Aorta (tissue), 5 donors: Measurements from ENCODE around the gene JPH3. TPM values are rescaled to one million over a fixed set of nuclear protein-coding genes. Genes with fewer than 3 reads are reported as not detected.

ENCODE experiments used
- ATAC-seq: fragments of 200-7000 bp; cut with Tn5 transposase; one replicate; pipeline ENCODE4 v1.9.1; 2022; ENCODE audit warnings: moderate library complexity; ENCODE audit not compliant: low FRiP score
- DNase-seq, 2 donors: peaks; one replicate each; pipeline ENCODE4 v3.0.0-alpha.2; 2020
- H3K27ac ChIP-seq, 2 donors: one replicate each; pipeline ENCODE4 v1.5.1; 2013; ENCODE audit warnings: low read length in 2 of 2, mild to moderate bottlenecking in 2 of 2, moderate library complexity in 2 of 2, control low read depth in 1 of 2, inconsistent platforms in 1 of 2, low read depth in 1 of 2
- H3K27me3 ChIP-seq, 2 donors: one replicate each; pipeline ENCODE4 v1.6.1; 2013; ENCODE audit warnings: control low read depth in 1 of 2, low read length in 1 of 2, mild to moderate bottlenecking in 1 of 2, moderate library complexity in 1 of 2; ENCODE audit not compliant: insufficient read depth in 2 of 2, control insufficient read depth in 1 of 2
- H3K36me3 ChIP-seq, 2 donors: one replicate each; pipeline ENCODE4 v1.6.1; 2013; ENCODE audit warnings: control low read depth in 1 of 2, low read length in 1 of 2, mild to moderate bottlenecking in 1 of 2; ENCODE audit not compliant: insufficient read depth in 2 of 2, control insufficient read depth in 1 of 2
- H3K4me1 ChIP-seq, 2 donors: one replicate each; pipeline ENCODE4 v1.6.1; 2013; ENCODE audit warnings: low read length in 2 of 2, control low read depth in 1 of 2, mild to moderate bottlenecking in 1 of 2, moderate library complexity in 1 of 2; ENCODE audit not compliant: insufficient read depth in 2 of 2, control insufficient read depth in 1 of 2
- H3K4me3 ChIP-seq, 2 donors: one replicate each; pipeline ENCODE4 v1.5.1; 2013; ENCODE audit warnings: low read length in 2 of 2, control low read depth in 1 of 2, mild to moderate bottlenecking in 1 of 2
- H3K9me3 ChIP-seq: one replicate; pipeline ENCODE4 v1.6.1; 2013; ENCODE audit warnings: mild to moderate bottlenecking, low read length; ENCODE audit not compliant: control insufficient read depth
- WGBS, 2 donors: extraction: QIAGEN DNeasy Blood & Tissue Kit; methylation state at CpG; one replicate each; pipeline ENCODE4 v1.1.7; 2013; 5-methylcytosine and 5-hydroxymethylcytosine counted together
- intact Hi-C, 2 donors: fragments of 100-400 bp; cut with DNase I; formaldehyde crosslinking; loops; one replicate each; pipeline versions ENCODE4 v1.14.2 to v1.15.0; 2022
- polyA plus RNA-seq, 2 donors: library from polyadenylated mRNA; stranded (reverse); fragments of 200-250 nt; gene quantifications; one replicate each; pipeline ENCODE4 v1.2.3, GENCODE V29; 2013
- total RNA-seq, 2 donors: library from RNA; stranded (reverse); fragmentation: NEBNext Ultra II Directional; extraction: Animal tissue kit (Norgen Biotek cat#: 25700); gene quantifications; one replicate each; pipeline ENCODE4 v1.2.1, GENCODE V29; 2021
- donor health status: healthy with polysubstance abuse.
- donor health status: Bipolar disorder and iron deficiency.
- donor health status: DM: no; HTN: no; CAD: no.
- donor health status: DM: no; HTN: no; CAD: no.
- donor health status: DM: yes; HTN: yes; CAD: no.

The JPH3 gene
- total and polyA plus RNA-seq, 4 donors: 0.21 to 0.26 TPM; not detected in 2

DNA sequence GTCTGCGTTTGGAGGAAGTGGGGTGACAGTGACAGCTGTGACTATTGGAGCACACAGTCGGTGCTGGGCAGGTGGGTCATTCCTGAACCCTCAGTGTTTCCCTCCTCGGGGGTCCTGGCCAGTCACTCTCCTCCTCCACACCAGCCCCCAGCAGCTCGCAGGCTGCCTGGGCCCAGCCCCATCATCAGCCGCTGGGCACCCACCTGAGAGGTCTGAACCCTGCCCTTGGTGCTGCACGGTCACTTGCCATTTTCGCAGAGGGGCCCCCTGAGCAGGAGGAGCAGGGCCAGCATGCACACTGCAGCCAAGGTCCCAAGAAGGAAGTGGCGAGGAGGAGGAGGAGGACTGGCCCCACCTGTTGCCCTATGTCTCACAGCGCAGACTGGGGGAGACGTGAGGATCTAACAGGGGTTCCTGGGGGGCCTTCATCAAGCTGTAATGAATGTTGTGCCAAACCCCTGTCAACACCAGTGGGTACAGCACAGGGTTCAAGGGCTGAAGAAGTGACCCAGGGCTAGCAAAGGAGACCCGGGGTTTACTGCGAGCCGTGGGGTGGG lies 23.0 kb downstream of the JPH3 start:
- H3K9me3 ChIP-seq: peaks cover 2% of the 10 kb centered on the region
- no peak overlapping the region for H3K27ac ChIP-seq
- 75 to 79% methylated on average over 13 of the region's 13 CpGs for WGBS, 2 donors
- DNase-seq: no peak
- H3K4me3 ChIP-seq: no peak overlapping the region
- no peaks in the 10 kb centered on the region for H3K4me1 ChIP-seq
- intact Hi-C loops: no loop called here
- no peaks in the 10 kb centered on the region for H3K27me3 ChIP-seq
- H3K36me3 ChIP-seq: no peaks in the 10 kb centered on the region
- no peak for ATAC-seq

DNA sequence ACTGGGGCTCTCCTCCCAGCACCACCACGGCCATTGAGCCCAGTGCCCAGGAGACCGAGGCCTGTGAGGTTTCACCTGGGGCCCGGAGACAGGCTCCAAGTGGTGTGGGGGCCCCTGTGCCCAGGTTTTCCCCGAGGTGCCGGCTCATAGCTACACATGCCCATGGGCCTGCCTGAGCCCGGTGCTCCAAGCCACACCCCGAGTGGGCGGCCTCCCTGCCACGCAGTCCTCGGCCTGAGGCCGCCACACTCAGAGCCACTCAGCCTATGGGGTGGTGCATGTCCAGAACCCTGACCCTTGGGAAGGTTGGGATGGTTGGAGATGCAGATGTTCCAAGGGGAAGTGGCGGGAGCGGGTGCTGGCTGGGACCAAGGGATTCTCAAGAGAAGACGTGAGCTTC lies 24.1 kb downstream of the JPH3 start:
- Histone ChIP-seq H3K4me1 (no peaks in the 10 kb centered on the region), H3K27ac (no peak overlapping the region), H3K9me3 (peaks cover 2% of the 10 kb centered on the region), H3K4me3 (no peak overlapping the region), H3K27me3 (no peaks in the 10 kb centered on the region), H3K36me3 (no peaks in the 10 kb centered on the region)
- WGBS, 2 donors: 78 to 79% methylated on average over 14 of the region's 14 CpGs
- intact Hi-C loops: no loop called here
- ATAC-seq: no peak
- DNase-seq: no peak

DNA sequence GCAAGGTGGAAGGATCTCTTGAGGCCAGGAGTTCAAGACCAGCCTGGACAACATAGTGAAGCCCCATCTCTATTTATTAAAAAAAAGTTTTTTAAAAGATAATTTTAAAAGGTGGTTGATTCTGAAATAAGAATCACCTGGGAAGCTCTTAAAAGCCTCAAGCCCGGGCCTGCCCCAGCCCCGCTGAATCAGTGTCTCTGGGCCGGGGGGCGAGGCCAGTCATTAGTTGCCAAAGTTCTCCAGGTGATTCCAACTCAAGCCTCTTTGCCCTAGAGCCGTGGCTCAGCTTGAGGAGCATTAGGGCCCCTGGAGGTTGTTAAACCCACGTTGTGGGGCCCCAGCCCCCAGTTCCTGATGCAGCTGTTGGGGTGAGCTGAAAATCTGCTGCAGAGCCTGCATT lies 24.6 kb downstream of the JPH3 start:
- Histone ChIP-seq H3K4me1 (no peaks in the 10 kb centered on the region), H3K36me3 (no peaks in the 10 kb centered on the region), H3K27me3 (no peaks in the 10 kb centered on the region), H3K27ac (no peak overlapping the region), H3K9me3 (peaks cover 2% of the 10 kb centered on the region), H3K4me3 (no peak overlapping the region)
- intact Hi-C loops: no loop called here
- 68 to 73% methylated on average over 6 of the region's 6 CpGs for WGBS, 2 donors
- ATAC-seq (no peak), DNase-seq (no peak)

DNA sequence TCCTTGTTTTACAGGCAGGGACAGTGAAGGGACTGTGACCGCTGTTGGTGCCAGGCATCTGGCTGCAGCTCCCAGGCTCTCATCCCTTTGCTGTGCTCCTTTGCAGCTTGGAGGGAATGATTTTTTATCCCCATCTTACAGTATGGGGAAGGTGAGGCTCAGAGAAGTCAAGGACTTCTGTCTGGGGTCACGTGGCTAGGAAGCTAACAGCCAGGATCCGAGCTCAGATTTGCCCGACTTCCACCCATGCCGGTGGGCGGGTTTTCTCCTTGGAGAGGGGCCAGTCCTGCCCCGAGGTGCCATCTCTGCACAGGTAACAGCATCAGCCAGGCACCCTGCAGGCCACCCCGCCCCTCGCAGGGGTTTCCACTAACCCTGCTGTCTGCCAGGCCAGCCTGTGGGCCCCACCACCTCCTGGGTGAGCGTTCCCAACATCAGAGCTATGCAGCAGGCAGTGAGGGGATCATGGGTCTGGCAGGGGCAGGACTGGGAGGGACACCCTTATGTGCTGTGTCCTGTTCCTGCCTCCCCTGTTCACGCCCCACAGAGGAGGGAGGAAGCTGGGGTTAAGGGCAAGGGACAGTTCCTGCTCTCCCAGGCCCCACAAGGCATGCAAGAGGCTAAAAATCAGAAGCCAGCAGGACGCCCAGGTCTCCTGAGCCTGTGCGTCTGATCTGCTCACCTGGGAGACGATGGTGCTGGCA lies 25.4 kb downstream of the JPH3 start:
- intact Hi-C loops: no loop called here
- H3K27ac ChIP-seq: no peak overlapping the region
- 68 to 71% methylated on average over 13 to 14 of the region's 14 CpGs for WGBS, 2 donors
- DNase-seq (no peak), ATAC-seq (no peak)
- no peaks in the 10 kb centered on the region for H3K27me3 ChIP-seq
- H3K9me3 ChIP-seq: peaks cover 2% of the 10 kb centered on the region
- no peaks in the 10 kb centered on the region for H3K36me3 ChIP-seq
- H3K4me3 ChIP-seq: no peak overlapping the region
- no peaks in the 10 kb centered on the region for H3K4me1 ChIP-seq

DNA sequence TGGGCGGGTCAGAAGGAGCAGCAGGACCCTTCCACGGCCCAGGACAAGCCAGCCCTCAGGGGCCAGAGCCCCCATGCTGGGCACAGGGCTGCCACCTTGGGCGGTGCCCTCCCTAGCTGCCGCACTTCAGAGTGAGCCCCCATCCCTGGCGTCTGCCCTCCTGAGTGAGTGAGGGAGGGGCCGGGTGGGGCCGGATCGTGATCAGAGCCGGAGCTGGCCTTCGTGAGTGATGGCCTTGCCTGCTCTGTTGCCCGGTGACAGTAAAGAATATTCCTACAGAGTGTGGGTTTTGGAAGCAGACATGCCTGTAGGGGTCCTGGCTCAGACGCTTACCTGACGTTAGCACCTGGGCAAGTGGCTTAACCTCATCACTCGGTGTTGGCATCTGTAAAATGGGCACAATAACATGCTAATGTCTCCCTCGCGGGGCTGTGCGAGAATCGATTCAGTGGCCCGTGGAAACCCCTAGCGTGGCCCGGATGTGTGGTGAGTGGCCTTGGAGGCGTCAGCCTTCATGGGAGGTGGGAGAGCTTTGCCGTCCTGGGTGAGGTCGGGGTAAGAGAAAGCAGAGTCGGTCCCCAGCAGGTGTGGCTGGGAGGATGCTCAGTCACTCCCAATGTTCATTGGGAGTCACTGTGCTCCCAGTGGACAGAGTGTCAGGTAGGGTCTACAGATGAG lies 26.1 kb downstream of the JPH3 start:
- no peak for ATAC-seq
- DNase-seq: no peak
- Histone ChIP-seq H3K27ac (no peak overlapping the region), H3K36me3 (no peaks in the 10 kb centered on the region), H3K4me3 (no peak overlapping the region), H3K27me3 (no peaks in the 10 kb centered on the region), H3K9me3 (peaks cover 2% of the 10 kb centered on the region), H3K4me1 (no peaks in the 10 kb centered on the region)
- WGBS, 2 donors: 83 to 86% methylated on average over 24 to 25 of the region's 25 CpGs
- intact Hi-C loops: no loop called here

DNA sequence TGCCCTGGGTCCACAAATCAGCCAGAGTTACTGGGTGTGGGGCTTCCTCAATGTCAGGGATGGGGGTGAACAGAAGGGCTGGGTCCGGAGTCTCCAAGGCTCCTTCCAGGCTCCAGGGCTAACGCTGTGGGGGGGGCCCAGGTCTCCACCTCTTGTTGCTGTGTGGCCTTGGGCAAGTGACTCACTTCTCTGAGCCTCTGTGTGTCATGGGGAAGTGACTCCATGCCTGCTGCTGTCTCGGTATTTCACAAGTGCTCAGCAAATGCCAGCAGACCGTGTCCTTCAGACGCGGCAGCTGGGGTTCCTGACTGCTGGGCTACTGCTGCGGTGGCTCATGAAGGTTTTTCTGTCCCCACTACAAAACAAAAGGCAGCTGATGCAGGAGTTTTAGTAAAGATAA lies 26.6 kb downstream of the JPH3 start:
- Histone ChIP-seq H3K4me3 (no peak overlapping the region), H3K4me1 (no peaks in the 10 kb centered on the region), H3K27me3 (no peaks in the 10 kb centered on the region), H3K9me3 (peaks cover 2% of the 10 kb centered on the region), H3K27ac (no peak overlapping the region), H3K36me3 (no peaks in the 10 kb centered on the region)
- 48 to 67% methylated on average over 7 of the region's 7 CpGs for WGBS, 2 donors
- ATAC-seq (no peak), DNase-seq (no peak)
- intact Hi-C loops: no loop called here

DNA sequence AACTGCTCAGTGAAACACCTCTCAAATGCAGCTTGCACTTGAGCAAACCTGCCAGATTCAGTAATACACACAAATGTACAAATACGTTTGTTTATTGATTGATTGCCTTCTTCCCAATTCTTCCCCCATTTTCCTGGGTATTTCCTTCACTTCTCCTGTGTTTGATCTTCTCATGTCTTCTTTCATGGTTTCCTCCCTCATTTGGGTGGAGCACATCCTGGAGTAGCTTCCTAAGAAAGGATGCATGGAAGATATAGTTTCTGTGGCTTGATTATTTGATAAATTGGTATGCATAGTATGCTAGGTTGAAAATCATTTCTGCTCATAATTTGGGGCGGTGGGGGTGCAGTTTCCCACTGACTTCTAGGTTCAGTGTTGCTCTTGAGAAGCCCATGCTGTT lies 28.8 kb downstream of the JPH3 start:
- Histone ChIP-seq H3K27me3 (no peaks in the 10 kb centered on the region), H3K36me3 (no peaks in the 10 kb centered on the region), H3K4me1 (no peaks in the 10 kb centered on the region), H3K4me3 (no peak overlapping the region), H3K9me3 (peaks cover 2% of the 10 kb centered on the region), H3K27ac (no peak overlapping the region)
- ATAC-seq: no peak
- intact Hi-C loops: no loop called here
- DNase-seq: no peak
- WGBS, 2 donors: 76 to 83% methylated on average over 2 of the region's 2 CpGs

DNA sequence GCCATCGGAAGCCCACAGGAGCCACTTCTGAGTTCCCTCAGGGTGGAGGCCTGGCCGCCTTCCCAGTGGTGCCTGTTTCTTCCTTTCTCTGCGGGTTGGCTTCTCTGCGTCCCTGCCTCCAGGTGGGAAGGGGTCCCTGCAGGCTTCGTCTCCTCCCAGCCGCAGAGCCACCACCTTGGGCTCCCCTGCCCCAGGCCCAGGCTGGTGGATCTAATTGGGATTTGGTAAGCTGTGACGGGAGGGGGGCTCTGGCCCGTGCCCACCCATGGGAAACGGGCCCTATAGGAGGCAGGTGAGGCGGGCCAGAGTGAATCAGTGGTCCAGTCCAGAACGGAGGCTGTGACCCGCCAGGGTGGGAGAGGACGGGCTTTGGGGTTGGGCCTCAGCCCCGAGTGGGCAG lies 32.1 kb downstream of the JPH3 start:
- Histone ChIP-seq H3K27me3 (no peaks in the 10 kb centered on the region), H3K36me3 (no peaks in the 10 kb centered on the region), H3K4me1 (no peaks in the 10 kb centered on the region), H3K9me3 (peaks cover 2% of the 10 kb centered on the region), H3K27ac (no peak overlapping the region), H3K4me3 (no peak overlapping the region)
- intact Hi-C loops: no loop called here
- DNase-seq: no peak
- no peak for ATAC-seq
- WGBS, 2 donors: 85% methylated on average over 14 of the region's 14 CpGs
